Stimulated activated CD8-positive, alpha-beta memory T cell treated with anti-CD3 and anti-CD28 coated beads, Interleukin-15, amount 100 ng/mL, for 1 hour (primary cell): ENCODE measurements around the gene KANTR.
"Not testable (repeated sequence)": the region's sequence is repeated elsewhere in the genome, so short reads cannot be mapped to it uniquely, and the experiment has no call there.

Source experiments
- DNase-seq: peaks from one replicate; pipeline ENCODE4 v3.0.0-alpha.2; 2020; ENCODE audit warnings: low read depth

KANTR gene

DNA sequence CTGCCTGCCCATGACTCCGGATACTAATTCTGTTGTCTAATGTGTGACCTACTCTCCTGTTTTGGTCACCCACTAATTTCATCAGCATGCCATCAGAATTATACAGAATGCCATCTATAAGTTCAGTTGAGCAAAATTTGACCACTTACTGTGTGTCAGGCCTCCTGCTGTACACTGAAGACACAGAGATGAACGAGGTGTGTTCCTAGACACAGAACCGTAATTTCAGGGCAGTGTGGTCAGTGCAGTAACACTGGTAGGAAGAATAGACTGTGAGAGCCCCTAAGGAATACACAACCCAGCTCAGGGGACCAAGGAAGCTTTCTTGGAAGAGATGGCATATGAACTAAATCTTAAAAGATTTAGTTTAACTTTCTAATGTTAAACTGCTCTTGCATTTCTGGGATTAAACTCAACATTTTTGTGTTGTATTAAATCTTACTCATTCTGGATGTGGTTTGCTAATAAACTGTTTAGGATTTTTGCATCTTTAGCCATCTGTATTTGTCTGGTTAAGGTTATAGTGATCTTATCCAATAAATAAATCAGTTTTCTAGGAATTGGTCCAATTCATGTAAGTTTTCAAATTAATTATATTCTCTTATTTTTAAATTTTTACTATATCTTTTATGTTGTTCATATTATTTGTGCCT lies 34.3 kb downstream of the KANTR start:
- DNase-seq: no peak

DNA sequence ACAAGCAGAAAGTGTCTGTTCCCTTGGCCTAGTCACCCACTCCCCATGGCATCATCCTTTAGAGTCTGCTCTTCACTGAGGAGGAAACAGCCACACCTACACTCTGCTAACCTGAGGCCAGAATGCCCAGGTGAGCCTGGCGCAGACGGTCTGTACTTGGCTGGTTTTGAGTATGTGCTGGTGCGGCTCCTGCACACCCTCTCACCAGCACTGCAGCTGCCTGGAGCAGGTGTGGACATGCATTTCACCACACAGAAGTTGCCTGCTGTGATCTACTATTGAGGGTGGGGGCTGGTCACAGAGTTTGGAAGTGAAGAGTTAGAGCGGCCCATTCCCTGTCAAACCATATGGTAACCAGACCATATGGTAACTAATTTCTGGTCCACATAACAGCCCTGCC lies 39.5 kb downstream of the KANTR start:
- DNase-seq: no peak

DNA sequence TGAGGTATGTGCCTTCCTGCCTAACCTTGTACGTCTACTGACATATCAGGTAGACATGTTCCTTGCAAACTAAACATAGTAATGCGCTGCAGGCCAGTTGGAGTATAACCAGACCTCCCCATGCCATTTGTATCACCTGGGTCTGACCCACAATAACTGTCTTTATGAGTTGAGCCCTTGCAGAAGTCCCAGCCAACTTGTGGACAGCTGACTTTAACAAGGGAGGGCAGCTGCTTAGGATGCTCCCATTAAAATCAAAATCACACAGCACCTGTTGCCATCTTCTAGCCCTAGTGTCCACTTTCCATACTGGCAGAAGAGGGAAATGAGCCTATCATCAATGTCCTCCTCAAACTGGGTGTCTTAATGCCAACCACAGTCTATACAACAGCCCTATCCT lies 41.6 kb downstream of the KANTR start:
- no peak for DNase-seq

DNA sequence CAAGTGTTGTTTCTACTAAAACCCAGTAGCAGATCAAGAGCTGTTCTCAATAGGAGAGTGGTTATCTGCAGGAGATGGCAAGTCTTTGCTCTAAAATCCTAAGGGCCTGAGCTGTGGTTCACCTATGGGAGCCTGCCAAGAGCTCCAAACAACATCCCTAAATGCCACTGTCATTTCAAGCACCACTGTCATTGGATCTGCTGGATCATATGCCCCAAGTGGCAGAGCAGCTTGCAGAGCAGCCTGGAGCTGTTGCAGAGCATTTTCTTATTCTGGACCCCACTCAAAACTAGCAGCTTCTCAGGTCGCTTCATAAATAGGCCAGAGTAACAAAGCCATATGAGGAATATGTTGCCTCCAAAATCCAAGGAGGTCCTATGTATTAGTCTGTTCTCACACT lies 59.6 kb downstream of the KANTR start:
- no peak for DNase-seq

DNA sequence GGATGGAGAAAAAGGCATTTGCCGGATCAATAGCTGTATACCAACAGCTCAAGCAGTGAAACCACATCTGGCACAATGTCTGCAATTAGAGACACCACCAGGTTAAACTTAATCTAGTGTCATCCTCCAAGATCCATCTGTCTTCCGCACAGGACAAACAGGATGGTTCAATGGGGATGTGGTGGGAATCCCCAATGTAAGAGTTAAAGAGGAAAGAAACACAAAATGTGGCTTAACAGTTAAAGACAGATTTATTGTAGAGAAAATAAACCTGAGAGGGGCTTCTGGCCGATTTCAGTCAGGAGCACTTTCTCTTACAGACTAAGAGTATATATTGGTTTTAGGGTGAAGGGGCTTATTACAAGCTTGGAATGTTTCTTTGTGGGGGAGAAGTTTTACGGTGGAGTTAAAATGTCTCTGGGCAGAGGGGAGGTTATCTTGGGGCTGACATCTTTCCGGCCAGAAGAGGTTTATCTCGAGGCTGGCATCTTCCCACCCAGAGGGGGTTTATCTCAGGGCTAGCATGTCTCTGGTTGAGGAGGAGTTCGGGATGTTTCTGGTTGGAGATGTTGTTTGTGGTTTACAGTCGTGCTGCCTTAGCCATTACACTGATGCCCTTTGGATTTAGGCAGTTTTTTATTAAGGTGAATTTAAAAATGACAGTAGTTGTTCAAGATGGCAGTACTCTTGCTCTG lies 61.7 kb downstream of the KANTR start:
- DNase-seq: no peak

DNA sequence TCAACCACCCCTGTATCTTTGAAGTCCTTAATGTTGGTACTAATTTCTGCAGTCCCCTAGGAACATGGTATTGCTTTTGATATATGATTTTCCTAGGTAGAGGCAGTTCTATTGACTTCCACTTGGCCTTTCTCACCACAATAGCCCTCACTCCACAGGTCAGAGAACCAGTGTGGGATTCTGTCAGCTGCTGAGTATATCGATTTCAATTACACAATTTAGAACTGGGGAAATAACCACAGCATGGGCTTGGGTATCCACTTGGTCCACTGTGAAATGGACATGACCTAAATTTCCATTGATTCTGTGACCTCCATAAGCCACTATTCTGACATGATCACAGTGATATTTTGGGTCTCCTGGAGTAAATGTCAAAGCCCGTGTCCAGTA lies 62.3 kb downstream of the KANTR start:
- DNase-seq: no peak

DNA sequence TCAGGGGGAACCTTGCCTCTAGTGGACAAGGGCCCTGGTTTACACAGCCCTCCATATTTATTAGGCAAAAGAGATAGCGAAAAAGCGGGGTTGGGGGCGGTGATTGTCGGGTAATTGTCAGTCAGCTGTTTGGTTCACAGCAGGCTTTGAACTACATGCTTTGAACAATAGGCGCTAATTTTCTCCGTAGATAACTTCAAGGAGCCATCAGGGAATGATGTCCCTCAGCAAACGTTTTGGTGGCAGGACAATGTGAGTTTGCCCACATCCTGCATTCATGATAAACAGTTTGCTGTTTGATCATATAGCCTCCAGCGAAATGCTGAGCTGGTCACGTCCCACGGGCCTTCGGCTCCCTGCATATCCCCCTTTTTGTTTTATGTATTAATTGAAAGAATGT lies 65.2 kb downstream of the KANTR start:
- no peak for DNase-seq

DNA sequence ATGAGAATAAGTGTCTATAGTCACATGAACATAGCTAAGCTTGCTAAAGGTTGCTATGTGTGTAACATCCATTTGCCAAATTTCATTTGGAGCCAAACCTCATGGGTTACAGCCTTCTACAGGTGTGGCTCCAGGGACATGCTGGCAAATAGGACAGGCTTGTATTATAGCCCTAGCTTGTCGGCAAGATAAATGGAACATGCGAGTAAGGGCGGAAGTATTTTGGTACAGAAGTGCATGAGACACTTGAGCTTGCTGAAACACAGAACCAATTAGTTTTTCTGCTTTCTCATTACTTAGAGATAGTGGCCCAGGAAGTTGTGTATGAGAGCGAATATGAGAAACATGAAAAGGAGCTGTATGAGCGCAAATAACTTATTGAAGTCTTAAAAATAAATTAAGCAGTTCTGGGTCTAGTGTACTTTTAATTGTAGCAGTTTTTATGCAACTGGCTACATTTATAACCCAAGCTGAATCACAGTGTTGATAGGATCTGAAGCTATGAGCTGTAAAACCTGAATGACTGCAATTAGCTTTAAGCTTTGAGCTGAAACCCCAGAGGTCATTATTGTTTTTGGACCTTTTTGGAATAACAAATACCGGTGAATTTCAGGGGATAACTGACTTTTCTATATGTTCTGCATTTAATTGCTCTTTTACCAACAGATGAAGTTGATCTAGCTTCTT lies 66.5 kb downstream of the KANTR start:
- DNase-seq: no peak

DNA sequence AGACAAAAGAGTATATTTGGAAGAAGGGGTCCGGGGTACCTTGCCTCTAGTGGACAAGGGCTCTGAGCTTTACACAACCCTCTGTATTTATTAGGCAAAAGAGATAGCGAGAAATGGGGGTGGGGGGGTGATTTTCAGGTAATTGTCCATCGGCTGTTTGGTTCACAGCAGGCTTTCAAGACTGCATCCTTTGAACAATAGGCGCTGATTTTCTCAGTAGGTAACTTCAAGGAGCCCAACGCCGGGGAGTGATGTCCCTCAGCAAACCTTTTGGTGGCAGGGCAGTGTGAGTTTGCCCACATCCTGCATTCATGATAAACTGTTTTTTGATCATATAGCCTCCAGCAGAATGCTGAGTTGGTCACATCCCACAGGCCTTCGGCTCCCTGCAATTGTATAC lies 69.5 kb downstream of the KANTR start:
- no peak for DNase-seq

DNA sequence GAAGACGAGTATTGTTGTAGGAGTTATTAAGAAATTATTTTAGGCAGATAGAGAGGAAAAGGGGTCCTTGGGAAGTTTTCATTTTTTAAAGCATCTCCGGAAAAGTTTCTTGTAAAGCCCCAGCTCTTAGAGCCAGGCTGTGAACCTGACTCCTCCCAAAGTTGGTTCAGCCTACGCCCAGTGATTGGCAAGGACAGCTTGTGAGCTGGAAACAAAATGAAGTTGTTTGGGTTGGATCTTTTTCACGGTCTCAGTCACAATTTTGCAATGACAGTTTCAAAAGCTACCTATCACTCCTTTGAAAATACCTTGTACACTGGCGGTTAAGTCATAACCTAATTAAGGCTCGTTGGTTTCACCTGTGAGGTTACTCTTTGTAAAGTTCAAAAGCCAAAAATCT lies 70.6 kb downstream of the KANTR start:
- not testable (repeated sequence) for DNase-seq

DNA sequence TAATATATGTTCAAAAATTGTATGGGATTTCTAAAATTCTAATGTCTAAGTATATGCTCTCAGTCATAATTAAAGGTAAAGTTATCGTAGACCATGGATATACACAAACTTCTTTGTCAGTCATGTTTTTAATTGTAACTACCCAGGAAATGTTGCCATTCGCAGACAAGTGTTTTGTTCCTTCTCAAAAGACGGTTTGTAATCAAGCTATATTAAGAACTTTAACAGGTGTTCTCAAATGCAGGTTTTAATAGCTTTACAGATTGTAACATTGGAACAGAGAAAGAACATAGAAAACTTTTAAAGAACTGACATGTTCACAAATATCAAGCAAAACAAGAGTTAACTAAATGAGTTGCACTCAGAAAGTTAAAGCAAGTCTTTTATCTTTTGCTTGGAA lies 72.2 kb downstream of the KANTR start:
- DNase-seq: no peak

DNA sequence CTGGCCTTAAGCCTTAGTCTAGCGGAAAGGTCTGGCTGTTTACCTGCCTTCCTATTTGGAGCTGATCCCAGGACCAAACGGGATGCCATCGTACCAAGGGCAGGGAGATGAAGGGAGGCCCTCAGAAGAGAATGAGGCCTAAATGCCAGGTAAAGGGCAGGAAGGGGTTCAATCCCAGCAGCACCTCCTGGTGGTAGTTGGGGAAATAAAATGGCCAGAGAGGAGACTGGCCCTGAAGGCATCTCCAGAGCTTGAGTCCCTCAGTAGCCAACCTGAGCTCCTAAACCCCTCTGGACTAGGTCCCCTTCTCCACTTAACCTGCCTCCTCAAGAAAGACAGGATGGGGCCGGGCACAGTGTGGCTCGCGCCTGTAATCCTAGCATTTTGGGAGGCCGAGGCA lies 77.4 kb downstream of the KANTR start:
- no peak for DNase-seq
